HL-60 (cell line): Measurements from ENCODE around the gene GPHN.

Source experiments
- DNase-seq, 2 experiments: peaks; one replicate each; pipeline ENCODE4 v3.0.0-alpha.2; 2010 to 2020; ENCODE audit warnings: low read depth in 1 of 2, low spot score in 1 of 2
- H3K27ac ChIP-seq: fragments of 250-450 bp; sonication (Bioruptor Pico); replicated peaks from 2 replicates; pipeline ENCODE4 v1.5.1; 2020; ENCODE audit warnings: mild to moderate bottlenecking, moderate library complexity
- H3K27me3 ChIP-seq: fragments of 250-450 bp; sonication (Bioruptor Pico); 2 replicates; pipeline ENCODE4 v1.5.1; 2021; ENCODE audit warnings: mild to moderate bottlenecking, moderate library complexity; ENCODE audit not compliant: insufficient read depth, poor library complexity, severe bottlenecking
- H3K4me3 ChIP-seq: replicated peaks from 2 replicates; pipeline ENCODE4 v1.5.1; 2011; ENCODE audit warnings: mild to moderate bottlenecking, control low read depth, low read length; ENCODE audit not compliant: insufficient read depth
- GABPA ChIP-seq: IDR thresholded peaks from 2 replicates; pipeline ENCODE4 v1.6.1; 2012; ENCODE audit warnings: low read depth
- POLR2AphosphoS5 ChIP-seq: IDR thresholded peaks from 2 replicates; pipeline ENCODE4 v1.6.1; 2012; ENCODE audit warnings: low read depth
- SPI1 ChIP-seq: IDR thresholded peaks from 2 replicates; pipeline ENCODE4 v1.6.1; 2012; ENCODE audit warnings: low read depth, mild to moderate bottlenecking, borderline replicate concordance
- TF ChIP-seq, protein P1 (sequence below): IDR thresholded peaks from one replicate; pipeline ENCODE4 v1.5.1; 2011; ENCODE audit warnings: low read length, control low read depth, inconsistent platforms; ENCODE audit not compliant: insufficient read depth
- TF ChIP-seq, protein P2 (sequence below): IDR thresholded peaks from 2 replicates; pipeline ENCODE4 v1.6.1; 2012; ENCODE audit warnings: low read depth; ENCODE audit not compliant: insufficient replicate concordance

Gene GPHN

DNA sequence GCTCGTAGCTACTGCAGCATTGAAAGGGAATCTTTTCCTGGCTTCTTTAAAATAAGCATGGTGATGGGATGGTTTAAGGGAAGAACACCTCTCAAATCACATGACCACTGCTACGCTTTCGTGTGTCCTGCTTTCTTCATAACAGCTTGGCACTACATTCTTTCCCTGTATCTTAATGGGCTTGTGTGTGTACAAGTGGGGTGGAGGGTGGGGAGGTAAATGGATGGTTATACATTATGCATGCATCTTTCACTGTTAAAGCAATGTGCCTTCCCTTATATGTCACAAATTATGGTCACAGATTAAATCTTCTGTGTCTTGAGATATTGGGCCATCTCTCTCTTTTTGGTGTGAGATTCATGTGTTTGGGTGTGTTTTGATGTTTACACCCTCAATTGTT, 511.8 kb downstream of the GPHN start:
- DNase-seq, result no peak
- H3K27ac ChIP-seq, result no peak overlapping the region
- TF ChIP-seq, protein P1, sequence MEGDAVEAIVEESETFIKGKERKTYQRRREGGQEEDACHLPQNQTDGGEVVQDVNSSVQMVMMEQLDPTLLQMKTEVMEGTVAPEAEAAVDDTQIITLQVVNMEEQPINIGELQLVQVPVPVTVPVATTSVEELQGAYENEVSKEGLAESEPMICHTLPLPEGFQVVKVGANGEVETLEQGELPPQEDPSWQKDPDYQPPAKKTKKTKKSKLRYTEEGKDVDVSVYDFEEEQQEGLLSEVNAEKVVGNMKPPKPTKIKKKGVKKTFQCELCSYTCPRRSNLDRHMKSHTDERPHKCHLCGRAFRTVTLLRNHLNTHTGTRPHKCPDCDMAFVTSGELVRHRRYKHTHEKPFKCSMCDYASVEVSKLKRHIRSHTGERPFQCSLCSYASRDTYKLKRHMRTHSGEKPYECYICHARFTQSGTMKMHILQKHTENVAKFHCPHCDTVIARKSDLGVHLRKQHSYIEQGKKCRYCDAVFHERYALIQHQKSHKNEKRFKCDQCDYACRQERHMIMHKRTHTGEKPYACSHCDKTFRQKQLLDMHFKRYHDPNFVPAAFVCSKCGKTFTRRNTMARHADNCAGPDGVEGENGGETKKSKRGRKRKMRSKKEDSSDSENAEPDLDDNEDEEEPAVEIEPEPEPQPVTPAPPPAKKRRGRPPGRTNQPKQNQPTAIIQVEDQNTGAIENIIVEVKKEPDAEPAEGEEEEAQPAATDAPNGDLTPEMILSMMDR, result no peak
- TF ChIP-seq, protein P2, sequence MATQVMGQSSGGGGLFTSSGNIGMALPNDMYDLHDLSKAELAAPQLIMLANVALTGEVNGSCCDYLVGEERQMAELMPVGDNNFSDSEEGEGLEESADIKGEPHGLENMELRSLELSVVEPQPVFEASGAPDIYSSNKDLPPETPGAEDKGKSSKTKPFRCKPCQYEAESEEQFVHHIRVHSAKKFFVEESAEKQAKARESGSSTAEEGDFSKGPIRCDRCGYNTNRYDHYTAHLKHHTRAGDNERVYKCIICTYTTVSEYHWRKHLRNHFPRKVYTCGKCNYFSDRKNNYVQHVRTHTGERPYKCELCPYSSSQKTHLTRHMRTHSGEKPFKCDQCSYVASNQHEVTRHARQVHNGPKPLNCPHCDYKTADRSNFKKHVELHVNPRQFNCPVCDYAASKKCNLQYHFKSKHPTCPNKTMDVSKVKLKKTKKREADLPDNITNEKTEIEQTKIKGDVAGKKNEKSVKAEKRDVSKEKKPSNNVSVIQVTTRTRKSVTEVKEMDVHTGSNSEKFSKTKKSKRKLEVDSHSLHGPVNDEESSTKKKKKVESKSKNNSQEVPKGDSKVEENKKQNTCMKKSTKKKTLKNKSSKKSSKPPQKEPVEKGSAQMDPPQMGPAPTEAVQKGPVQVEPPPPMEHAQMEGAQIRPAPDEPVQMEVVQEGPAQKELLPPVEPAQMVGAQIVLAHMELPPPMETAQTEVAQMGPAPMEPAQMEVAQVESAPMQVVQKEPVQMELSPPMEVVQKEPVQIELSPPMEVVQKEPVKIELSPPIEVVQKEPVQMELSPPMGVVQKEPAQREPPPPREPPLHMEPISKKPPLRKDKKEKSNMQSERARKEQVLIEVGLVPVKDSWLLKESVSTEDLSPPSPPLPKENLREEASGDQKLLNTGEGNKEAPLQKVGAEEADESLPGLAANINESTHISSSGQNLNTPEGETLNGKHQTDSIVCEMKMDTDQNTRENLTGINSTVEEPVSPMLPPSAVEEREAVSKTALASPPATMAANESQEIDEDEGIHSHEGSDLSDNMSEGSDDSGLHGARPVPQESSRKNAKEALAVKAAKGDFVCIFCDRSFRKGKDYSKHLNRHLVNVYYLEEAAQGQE, result no peak
- TF ChIP-seq SPI1, result no peak
- TF ChIP-seq GABPA, result no peak
- no peak for TF ChIP-seq POLR2AphosphoS5
- no peak overlapping the region for H3K4me3 ChIP-seq
- no peaks in the 10 kb centered on the region for H3K27me3 ChIP-seq

DNA sequence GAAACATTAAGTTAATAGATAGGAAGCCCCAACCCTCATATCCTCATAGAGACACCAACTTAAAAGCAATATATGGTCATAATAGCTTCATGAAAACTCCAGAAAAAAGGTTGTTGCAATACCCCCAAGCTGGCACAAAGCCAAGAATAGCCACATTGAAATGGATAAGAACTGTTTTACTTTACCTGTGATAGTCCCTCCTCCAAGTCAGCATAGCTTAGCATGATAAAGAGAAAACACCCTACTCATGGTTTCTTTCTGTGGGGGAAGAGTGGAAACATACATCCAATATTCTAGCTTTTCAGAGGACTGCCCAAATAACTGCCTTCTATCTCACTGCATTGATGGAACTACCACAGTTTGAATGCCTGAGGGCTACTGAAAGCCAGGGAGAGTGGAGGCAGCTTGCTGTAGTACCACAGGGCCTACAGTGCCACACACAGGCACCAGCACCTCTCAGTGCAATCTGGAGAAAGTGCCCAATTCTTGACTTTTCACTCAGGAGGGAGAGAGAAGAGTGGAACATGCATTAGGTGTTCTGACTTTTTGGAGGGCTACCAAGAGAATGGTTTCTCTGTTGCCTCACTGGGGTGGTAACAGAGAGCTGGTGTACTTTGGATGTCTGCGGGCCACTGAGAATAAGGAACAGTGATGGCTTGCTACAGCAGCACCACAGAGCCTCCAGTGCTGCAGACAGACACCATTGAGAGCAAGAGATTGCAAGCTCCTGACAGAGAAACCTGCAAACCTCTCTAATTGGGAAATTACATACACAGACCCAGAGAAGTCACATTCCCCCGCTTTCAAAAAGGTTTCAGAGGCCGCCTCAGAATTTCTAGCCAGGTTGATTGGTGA, 524.2 kb downstream of the GPHN start:
- TF ChIP-seq, protein P1, result no peak
- TF ChIP-seq POLR2AphosphoS5, result no peak
- TF ChIP-seq, protein P2, result no peak
- TF ChIP-seq SPI1, result no peak
- no peak for TF ChIP-seq GABPA
- H3K4me3 ChIP-seq, result no peak overlapping the region
- DNase-seq, result no peak
- no peak overlapping the region for H3K27ac ChIP-seq
- no peaks in the 10 kb centered on the region for H3K27me3 ChIP-seq

DNA sequence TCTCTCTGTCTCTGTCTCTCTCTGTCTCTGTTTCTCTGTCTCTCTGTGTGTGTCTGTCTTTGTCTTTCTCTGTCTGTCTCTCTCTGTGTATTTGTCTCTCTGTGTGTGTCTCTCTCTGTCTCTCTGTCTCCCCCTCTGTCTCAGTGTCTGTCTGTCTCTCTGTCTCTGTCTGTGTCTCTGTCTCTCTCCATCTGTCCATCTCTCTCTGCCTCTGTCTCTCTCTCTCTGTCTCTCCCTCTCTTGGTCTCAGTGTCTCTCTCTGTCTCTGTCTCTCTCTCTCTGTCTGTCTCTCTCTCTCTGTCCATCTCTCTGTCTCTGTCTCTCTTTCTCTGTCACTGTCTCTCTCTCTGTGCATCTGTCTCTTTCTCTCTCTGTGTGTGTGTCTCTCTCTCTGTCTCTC, 537.5 kb downstream of the GPHN start:
- no peak for TF ChIP-seq SPI1
- no peak for TF ChIP-seq POLR2AphosphoS5
- TF ChIP-seq, protein P2, result no peak
- no peak for TF ChIP-seq GABPA
- TF ChIP-seq, protein P1, result no peak
- no peak overlapping the region for H3K4me3 ChIP-seq
- no peak overlapping the region for H3K27ac ChIP-seq
- DNase-seq, result no peak
- no peaks in the 10 kb centered on the region for H3K27me3 ChIP-seq
